Measurements from ENCODE around the gene JADE1. TPM values are rescaled to one million over a fixed set of nuclear protein-coding genes. Genes with fewer than 3 reads are reported as not detected.

Gene JADE1
- total and polyA plus RNA-seq, 4 donors: 16.8 to 32.3 (median 25.4) TPM

DNA sequence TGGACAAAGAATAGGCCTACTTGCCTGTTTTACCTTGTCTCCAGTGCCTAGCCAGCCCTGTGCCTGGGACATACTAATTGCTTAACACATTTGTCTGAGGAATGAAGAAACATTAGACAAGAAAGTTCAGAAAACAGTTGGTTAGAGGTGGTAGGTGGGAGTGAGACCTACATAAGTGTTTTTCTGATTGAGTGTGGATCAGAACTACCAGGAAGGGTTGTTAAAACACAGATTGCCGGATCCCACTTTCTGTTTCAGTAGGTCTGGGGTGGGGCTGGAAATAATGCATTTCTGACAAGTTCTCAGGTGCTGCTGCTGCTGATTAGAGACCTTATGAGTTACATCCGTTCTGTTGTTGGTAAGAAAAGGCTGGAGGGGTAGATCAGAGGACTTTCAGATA, 5.7 kb upstream of the JADE1 start:
- Histone ChIP-seq H3K27ac (ENCODE audit: low read depth, low read length) (no peak overlapping the region), H3K36me3 (ENCODE audit: control insufficient read depth, insufficient read depth, low read length) (no peaks in the 10 kb centered on the region), H3K9me3 (ENCODE audit: control insufficient read depth, insufficient read depth, low read length) (no peaks in the 10 kb centered on the region), H3K27me3 (ENCODE audit: control insufficient read depth, insufficient read depth, low read length) (no peaks in the 10 kb centered on the region), H3K4me3 (ENCODE audit: low read depth, low read length) (no peak overlapping the region), H3K4me1 (ENCODE audit: control insufficient read depth, insufficient read depth, low read length) (no peaks in the 10 kb centered on the region)
- DNase-seq (ENCODE audit: low read depth in 4 of 6, low spot score in 6 of 6): no peak
- 92% methylated on average over 2 of the region's 2 CpGs for WGBS (ENCODE audit: insufficient coverage)

GRCh38 chr4:128810331-128810870, 901 bp downstream of the JADE1 start:
- no peaks in the 10 kb centered on the region for H3K36me3 ChIP-seq (ENCODE audit: control insufficient read depth, insufficient read depth, low read length)
- 0% methylated on average over 8 of the region's 16 CpGs for WGBS (ENCODE audit: insufficient coverage)
- peaks cover 5% of the 10 kb centered on the region for H3K4me1 ChIP-seq (ENCODE audit: control insufficient read depth, insufficient read depth, low read length)
- peak in 3 of 6 donors; percentile 38 to 78 (median 68) for DNase-seq (ENCODE audit: low read depth in 4 of 6, low spot score in 6 of 6)
- peak overlapping the region; percentile 71 for H3K4me3 ChIP-seq (ENCODE audit: low read depth, low read length)
- no peaks in the 10 kb centered on the region for H3K27me3 ChIP-seq (ENCODE audit: control insufficient read depth, insufficient read depth, low read length)
- H3K27ac ChIP-seq (ENCODE audit: low read depth, low read length): peak overlapping the region; percentile 94
- H3K9me3 ChIP-seq (ENCODE audit: control insufficient read depth, insufficient read depth, low read length): no peaks in the 10 kb centered on the region

- DNase-seq (ENCODE audit: low read depth in 4 of 6, low spot score in 6 of 6): peak in 4 of 6 donors; percentile 50 to 90 (median 78)
- Histone ChIP-seq H3K4me1 (ENCODE audit: control insufficient read depth, insufficient read depth, low read length) (peaks cover 5% of the 10 kb centered on the region), H3K27me3 (ENCODE audit: control insufficient read depth, insufficient read depth, low read length) (no peaks in the 10 kb centered on the region), H3K36me3 (ENCODE audit: control insufficient read depth, insufficient read depth, low read length) (no peaks in the 10 kb centered on the region), H3K4me3 (ENCODE audit: low read depth, low read length) (peak overlapping the region; percentile 71), H3K9me3 (ENCODE audit: control insufficient read depth, insufficient read depth, low read length) (no peaks in the 10 kb centered on the region), H3K27ac (ENCODE audit: low read depth, low read length) (peak overlapping the region; percentile 94)
- WGBS (ENCODE audit: insufficient coverage): 0% methylated on average over 46 of the region's 50 CpGs
Observed at GRCh38 chr4:128810871-128811570, 1.5 kb downstream of the JADE1 start.

DNA sequence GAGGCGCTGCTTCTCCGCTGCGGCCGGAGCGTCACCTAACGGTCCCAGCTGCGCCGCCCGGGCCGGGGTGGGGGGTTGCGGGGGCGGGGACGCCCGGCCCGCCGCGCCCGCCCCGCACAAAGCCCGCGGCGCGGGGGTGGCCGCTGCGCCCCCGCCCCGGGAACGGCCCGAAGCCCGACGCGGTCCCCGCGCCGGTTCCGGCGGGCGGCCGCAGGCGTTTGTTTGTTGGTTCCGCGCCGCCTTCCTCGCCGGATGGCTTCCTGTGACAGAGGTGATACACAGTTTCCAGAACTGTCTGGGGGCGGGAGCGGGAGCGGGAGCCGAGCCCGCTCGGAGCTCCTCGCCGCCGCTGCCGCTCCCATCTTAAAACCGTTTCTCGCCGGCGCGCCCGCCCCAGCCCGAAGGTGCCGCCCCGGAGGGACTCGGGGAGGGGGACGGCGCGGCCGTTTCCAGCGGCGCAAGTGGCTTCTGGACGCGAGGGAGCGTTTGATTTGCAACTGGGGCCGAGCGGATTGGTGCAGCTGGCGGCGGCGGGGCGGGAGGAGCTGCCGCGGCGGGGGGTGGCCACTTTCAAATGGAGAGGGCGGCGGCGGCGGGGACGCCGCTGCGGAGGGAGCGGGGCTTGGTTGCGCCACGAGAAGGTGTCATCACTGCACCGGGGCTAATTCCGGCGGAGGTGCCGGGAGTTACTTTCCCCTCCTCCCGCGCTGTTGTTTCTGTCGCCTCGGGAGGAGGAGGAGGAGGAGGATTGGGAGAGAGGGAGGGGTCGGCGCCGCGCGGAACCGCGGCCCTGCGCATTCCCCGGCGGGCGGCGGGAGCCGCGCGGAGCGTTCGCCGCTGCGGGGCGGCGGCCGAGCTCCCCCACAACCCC, 2.3 kb downstream of the JADE1 start:
- Histone ChIP-seq H3K27ac (ENCODE audit: low read depth, low read length) (peak overlapping the region; percentile 95), H3K27me3 (ENCODE audit: control insufficient read depth, insufficient read depth, low read length) (no peaks in the 10 kb centered on the region), H3K9me3 (ENCODE audit: control insufficient read depth, insufficient read depth, low read length) (no peaks in the 10 kb centered on the region), H3K36me3 (ENCODE audit: control insufficient read depth, insufficient read depth, low read length) (no peaks in the 10 kb centered on the region), H3K4me1 (ENCODE audit: control insufficient read depth, insufficient read depth, low read length) (peaks cover 5% of the 10 kb centered on the region), H3K4me3 (ENCODE audit: low read depth, low read length) (peak overlapping the region; percentile 71)
- under 1% methylated on average over 113 of the region's 123 CpGs for WGBS (ENCODE audit: insufficient coverage)
- DNase-seq (ENCODE audit: low read depth in 4 of 6, low spot score in 6 of 6): peak in 5 of 6 donors; percentile 53 to 93 (median 76)

DNA sequence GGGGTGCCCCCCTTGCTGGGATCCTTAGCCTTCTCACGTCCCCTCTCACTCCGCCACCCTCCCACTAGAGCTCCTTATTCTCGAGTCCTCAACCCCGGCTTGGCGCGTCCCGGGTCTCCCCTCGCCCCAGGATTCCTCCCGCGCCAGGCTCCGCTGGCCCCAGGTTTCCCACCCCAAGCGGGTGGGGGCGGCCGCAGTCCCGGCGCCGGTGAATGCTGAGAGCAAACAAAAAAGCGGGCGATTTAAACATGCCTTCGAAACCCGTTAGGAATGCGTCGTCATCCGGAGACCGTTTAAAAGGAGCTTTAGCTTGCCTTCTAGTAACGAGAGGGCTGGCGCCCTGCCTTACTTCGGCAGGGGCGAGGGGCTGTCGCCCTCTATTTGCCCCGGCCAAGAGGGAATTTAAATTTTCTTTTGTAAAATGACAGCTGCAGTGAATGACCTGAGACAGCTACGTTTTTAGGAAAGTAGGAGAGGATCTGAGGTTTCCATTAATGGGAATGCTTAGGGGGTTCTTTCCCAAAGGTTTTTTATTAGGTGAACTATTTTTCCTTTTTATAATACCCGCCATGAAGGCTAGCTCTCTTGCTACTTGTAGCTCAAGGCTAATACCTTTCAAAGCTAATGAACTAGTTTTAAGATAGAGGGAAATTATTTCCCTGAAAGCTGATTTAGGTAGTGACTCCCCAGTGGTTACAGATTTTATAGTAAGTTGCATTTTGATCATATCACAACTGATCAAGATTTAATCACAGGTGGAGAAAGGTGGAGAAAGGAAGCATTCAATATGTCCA, 3.1 kb downstream of the JADE1 start:
- no peaks in the 10 kb centered on the region for H3K27me3 ChIP-seq (ENCODE audit: control insufficient read depth, insufficient read depth, low read length)
- peak overlapping the region; percentile 71 for H3K4me3 ChIP-seq (ENCODE audit: low read depth, low read length)
- peaks cover 5% of the 10 kb centered on the region for H3K4me1 ChIP-seq (ENCODE audit: control insufficient read depth, insufficient read depth, low read length)
- no peaks in the 10 kb centered on the region for H3K9me3 ChIP-seq (ENCODE audit: control insufficient read depth, insufficient read depth, low read length)
- 0% methylated on average over 31 of the region's 33 CpGs for WGBS (ENCODE audit: insufficient coverage)
- no peaks in the 10 kb centered on the region for H3K36me3 ChIP-seq (ENCODE audit: control insufficient read depth, insufficient read depth, low read length)
- peak overlapping the region; percentile 95 for H3K27ac ChIP-seq (ENCODE audit: low read depth, low read length)
- DNase-seq (ENCODE audit: low read depth in 4 of 6, low spot score in 6 of 6): peak in 5 of 6 donors; percentile 43 to 91 (median 54)

DNA sequence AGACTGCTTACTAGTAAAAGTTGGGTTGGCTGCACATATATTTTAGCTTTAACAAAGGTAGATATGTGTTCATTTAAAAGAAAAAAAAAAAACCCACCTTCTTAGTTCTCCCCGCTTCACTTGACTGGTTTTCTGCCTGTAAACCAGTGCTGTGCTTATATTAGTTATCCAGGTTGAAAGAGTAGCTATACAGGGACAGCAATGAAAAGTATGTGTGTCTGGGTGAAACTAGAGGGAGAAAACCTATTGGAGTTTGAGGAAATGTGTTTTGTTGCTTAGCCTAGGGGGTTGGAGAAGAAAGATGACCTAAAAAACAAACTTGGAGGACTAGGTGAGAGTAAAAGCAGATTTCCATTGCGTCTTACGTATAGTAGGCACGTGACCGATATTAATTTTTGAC, 4.5 kb downstream of the JADE1 start:
- no CpG with 5 or more reads among the region's 5 CpGs for WGBS (ENCODE audit: insufficient coverage)
- peaks cover 5% of the 10 kb centered on the region for H3K4me1 ChIP-seq (ENCODE audit: control insufficient read depth, insufficient read depth, low read length)
- no peaks in the 10 kb centered on the region for H3K27me3 ChIP-seq (ENCODE audit: control insufficient read depth, insufficient read depth, low read length)
- DNase-seq (ENCODE audit: low read depth in 4 of 6, low spot score in 6 of 6): no peak
- no peak overlapping the region for H3K27ac ChIP-seq (ENCODE audit: low read depth, low read length)
- no peaks in the 10 kb centered on the region for H3K36me3 ChIP-seq (ENCODE audit: control insufficient read depth, insufficient read depth, low read length)
- H3K9me3 ChIP-seq (ENCODE audit: control insufficient read depth, insufficient read depth, low read length): no peaks in the 10 kb centered on the region
- no peak overlapping the region for H3K4me3 ChIP-seq (ENCODE audit: low read depth, low read length)

- DNase-seq (ENCODE audit: low read depth in 4 of 6, low spot score in 6 of 6): no peak
- H3K9me3 ChIP-seq (ENCODE audit: control insufficient read depth, insufficient read depth, low read length): no peaks in the 10 kb centered on the region
- WGBS (ENCODE audit: insufficient coverage): no CpG with 5 or more reads among the region's 4 CpGs
- no peaks in the 10 kb centered on the region for H3K36me3 ChIP-seq (ENCODE audit: control insufficient read depth, insufficient read depth, low read length)
- H3K4me3 ChIP-seq (ENCODE audit: low read depth, low read length): no peak overlapping the region
- H3K4me1 ChIP-seq (ENCODE audit: control insufficient read depth, insufficient read depth, low read length): no peaks in the 10 kb centered on the region
- H3K27ac ChIP-seq (ENCODE audit: low read depth, low read length): no peak overlapping the region
- no peaks in the 10 kb centered on the region for H3K27me3 ChIP-seq (ENCODE audit: control insufficient read depth, insufficient read depth, low read length)
Observed at GRCh38 chr4:128818442-128818841, 8.9 kb downstream of the JADE1 start.

DNA sequence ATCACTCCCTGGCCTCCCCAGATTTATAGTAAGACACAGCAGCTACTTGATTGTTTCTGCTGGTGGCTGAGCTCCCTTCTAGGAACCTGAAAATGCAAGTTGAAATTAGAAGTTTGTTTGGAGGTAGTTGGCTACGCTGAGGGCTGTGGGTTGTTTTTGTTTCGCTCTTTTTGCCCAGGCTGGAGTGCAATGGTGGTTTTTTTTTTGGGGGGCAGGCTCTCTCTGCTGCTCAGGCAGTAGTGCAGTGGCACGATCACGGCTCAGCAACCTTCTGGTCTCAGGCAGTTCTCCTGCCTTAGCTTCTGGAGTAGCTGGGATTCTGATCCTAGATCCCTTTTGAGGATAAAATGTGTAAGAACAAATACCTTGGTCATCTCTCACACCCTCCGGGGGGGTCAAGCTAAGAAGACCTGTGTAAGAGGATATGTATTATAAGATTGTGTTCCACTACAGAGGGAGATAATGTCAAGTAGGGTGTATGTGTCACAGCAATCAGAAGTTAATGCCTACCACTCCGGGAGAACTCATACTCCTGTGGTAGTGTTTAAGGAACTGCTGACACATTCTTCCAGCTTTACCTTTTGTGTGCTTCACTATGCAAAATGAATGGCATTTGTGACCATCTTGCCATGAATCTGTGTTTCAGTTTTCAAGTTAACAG, 9.7 kb downstream of the JADE1 start:
- Histone ChIP-seq H3K36me3 (ENCODE audit: control insufficient read depth, insufficient read depth, low read length) (no peaks in the 10 kb centered on the region), H3K4me1 (ENCODE audit: control insufficient read depth, insufficient read depth, low read length) (no peaks in the 10 kb centered on the region), H3K27ac (ENCODE audit: low read depth, low read length) (no peak overlapping the region), H3K9me3 (ENCODE audit: control insufficient read depth, insufficient read depth, low read length) (no peaks in the 10 kb centered on the region), H3K27me3 (ENCODE audit: control insufficient read depth, insufficient read depth, low read length) (no peaks in the 10 kb centered on the region), H3K4me3 (ENCODE audit: low read depth, low read length) (no peak overlapping the region)
- 67% methylated on average over 4 of the region's 6 CpGs for WGBS (ENCODE audit: insufficient coverage)
- DNase-seq (ENCODE audit: low read depth in 4 of 6, low spot score in 6 of 6): no peak

- peak in 1 of 6 donors; percentile 49 for DNase-seq (ENCODE audit: low read depth in 4 of 6, low spot score in 6 of 6)
- Histone ChIP-seq H3K27me3 (ENCODE audit: control insufficient read depth, insufficient read depth, low read length) (no peaks in the 10 kb centered on the region), H3K4me3 (ENCODE audit: low read depth, low read length) (no peak overlapping the region), H3K4me1 (ENCODE audit: control insufficient read depth, insufficient read depth, low read length) (no peaks in the 10 kb centered on the region), H3K9me3 (ENCODE audit: control insufficient read depth, insufficient read depth, low read length) (no peaks in the 10 kb centered on the region), H3K36me3 (ENCODE audit: control insufficient read depth, insufficient read depth, low read length) (no peaks in the 10 kb centered on the region), H3K27ac (ENCODE audit: low read depth, low read length) (no peak overlapping the region)
- WGBS (ENCODE audit: insufficient coverage): 59% methylated on average over 2 of the region's 3 CpGs
Observed at GRCh38 chr4:128820671-128821070, 11.2 kb downstream of the JADE1 start.

Data from spinal cord (tissue), 10 donors.